ENCODE measurements around the gene MIER2.

The MIER2 gene

DNA sequence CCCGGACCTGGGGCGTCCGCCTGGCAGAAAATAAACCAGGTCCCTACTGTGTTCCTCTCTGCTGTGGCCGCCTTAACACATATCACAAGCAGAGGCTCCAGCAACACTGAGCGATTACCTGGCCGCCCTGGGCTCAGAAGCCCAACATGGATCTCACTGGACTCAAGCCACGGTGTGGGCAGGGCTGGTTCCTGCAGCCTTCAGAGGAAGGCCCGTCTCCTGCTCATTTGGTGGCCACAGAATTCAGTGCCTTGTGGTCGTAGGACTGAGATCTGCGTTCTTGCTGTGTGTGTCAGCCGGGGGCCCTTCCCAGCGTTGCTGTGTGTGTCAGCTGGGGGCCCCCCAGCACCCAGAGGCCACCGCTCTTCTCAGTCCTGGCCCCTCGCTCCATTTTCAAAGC is 34.1 kb upstream of the MIER2 start:
- DNase-seq (ENCODE audit: low spot score) = no peak

GRCh38 chr19:377801-378581 is 33.4 kb upstream of the MIER2 start:
- DNase-seq (ENCODE audit: low spot score) = no peak

- DNase-seq (ENCODE audit: low spot score) = no peak
These were observed 31.5 kb upstream of the MIER2 start for GRCh38 chr19:376111-376470.

- no peak for DNase-seq (ENCODE audit: low spot score)
These were observed 31.0 kb upstream of the MIER2 start for GRCh38 chr19:375395-376110.

DNA sequence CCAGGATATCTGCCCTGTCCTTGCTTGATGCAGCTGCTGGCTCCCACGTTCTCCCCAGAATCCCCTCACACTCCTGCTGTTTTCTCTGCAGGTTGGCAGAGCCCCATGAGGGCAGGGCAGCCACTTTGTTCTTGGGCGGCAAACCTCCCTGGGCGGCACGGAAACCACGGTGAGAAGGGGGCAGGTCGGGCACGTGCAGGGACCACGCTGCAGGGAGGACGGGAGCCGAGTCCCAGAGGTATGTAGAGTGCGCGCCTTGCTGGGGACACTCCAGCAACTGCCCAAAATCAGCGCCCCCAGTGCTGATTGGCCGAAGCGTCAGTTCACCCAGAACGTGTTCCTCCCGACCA is 30.3 kb upstream of the MIER2 start:
- DNase-seq (ENCODE audit: low spot score) = no peak

DNA sequence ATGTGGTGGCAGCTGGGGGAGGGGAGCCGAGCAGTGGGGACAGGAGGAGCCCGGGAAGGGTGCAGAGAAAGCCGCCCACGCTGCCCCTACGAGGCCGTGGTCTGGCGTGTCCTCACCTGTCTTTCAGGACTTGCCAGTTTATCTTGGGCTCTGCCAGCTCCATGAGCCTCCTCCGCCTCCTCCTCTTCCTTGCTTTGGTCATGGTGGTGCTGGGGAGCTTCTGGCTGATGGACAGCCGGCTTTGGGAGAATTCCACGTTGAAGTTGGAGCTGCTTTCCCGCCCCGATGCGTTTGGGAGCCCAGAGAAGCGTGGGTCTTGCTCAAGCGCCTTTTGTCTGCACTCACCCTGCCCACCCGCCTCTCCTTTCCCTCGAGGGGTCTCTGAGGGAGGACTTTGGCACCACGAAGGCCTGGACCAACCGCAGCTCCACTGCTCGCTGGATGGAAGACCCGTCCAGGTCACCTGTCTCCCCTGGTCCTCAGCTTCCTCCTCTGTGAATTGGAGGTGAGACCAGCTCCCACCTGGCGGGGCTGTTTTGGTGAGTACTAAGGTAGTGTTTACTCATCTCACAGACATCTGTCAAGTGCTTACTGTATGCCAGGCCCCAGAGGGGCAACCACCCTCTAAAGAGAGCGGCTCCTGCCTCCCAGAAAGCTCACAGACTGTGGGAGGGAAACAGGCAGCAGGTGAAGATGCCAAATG is 29.7 kb upstream of the MIER2 start:
- DNase-seq (ENCODE audit: low spot score) = no peak

DNA sequence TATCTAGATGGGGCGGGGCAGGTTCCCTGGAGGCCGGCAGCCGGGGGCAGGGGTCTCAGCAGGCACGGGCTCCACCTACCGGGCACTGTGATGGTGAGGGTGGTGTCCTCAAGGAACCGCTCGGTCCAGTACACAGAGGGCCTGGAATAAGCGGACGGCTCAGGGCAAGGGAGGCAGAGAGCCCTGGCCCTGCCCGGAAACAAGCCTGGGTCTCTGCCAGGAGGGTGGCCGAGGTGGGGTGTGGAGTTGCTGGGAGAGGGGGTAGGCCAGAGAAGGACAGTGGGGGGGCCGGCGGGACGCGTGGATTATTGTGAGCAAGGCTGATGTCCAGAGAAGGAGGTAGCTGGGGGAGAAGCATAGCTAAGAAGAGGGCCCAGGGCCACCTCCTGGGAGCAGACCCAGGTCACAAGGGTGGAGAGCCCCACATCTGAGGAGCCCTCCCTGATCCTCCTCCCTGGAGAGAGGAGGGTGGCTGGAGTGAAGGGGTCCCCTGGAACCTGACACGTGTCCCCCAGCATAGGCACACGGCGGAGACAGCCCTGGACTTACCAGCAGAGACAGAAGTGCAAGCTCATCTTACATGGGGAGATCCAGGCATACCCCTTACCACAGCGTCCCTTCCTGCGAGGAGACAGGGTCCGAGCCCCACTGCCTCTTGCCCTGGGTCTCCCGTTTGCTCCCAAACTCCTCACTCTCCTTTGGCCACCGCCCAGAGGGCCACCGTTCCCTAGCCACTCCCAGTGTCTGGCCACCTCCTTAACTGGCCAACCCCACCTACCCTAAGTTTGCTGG is 29.0 kb upstream of the MIER2 start:
- DNase-seq (ENCODE audit: low spot score) = no peak

DNA sequence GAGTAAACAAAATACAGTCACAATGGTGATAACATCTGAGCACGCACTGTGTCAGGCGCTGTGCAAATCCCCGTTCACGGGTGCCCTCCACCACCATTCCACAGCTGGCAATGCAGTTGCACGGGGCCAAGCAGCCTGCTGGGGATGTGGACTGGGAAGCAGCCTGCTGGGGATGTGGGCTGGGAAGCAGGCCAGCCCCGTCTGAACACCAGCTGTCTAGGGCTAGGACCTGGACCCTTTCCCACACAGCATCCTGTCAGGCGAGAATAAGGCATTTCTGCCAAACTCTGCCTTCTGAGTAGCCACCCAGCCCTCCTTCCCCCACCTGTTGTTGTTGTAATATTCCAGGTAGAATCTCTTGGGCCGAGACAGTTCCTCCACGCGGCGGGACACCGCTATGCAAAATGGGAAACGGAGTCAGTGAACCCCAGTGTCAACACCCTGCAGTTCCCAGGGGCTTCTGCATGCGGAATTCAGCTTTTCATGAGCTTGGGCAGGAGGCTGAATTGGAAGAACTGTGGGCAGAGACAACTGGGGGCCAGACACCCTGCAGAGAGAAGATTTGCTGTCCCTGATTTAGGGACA is 27.8 kb upstream of the MIER2 start:
- DNase-seq (ENCODE audit: low spot score) = no peak

DNA sequence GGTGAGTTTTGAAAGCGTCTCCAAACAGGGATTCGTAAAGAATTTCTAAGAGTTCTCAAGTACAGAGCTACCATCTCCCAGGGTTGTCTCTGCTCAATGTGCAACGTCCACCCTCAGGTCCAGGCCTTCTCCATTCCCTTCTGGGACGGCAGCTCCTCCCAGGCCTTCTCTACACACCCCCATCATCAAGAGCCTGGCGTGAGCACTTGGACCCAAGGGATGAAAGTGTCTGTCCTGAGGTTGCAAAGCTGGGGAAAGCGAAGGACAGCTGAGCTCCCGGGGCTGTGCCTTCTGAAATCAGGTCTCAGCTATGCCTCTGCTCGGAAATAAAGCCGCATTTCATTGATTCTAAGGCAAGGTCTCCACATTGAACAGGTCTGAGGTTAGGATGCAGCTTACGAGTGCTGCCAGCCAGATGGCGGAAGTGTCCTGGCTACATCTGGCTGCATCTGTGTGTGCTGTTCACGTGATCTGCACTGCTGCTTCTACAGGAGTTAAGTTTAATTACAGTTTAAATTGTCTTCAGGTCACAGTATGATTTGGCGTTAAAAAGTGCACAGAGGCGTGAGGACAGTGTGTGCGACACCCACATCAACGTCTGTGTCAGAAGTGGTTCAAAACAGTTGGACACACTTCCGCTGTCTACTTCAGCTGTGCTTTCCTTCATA is 27.0 kb upstream of the MIER2 start:
- DNase-seq (ENCODE audit: low spot score) = no peak

DNA sequence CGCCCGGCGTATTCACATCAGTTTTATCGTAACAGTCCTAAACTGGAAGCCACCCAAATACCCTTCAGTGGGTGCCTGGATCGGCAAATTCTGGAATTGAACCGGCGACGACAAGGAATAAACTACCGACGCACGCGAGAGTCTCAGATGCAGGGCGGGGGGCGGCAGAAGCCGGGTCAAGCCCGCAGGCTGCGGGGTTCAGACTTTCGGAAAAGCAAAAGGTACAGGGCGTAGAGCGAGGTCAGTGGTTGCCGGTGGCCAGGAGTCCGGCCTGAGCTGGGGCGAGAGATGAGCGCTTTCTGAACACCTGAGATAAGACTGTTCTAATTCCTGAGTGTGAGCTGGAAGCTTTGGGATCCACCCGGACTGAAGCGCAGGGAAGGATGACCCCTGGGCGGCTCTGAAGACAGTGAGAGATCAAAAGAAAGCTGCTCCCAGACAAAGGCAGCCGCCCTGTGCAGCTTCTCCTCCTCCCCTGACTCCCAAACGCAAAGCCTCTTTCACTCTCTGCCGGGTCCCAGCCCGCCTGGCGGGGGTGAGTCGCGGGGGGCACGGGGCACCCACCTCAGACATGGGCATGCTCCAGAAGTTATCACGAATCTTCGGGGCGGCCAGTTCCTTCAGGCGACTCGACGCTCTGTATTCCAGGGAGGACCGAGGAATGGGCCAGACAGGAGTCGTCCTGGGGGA is 26.2 kb upstream of the MIER2 start:
- no peak for DNase-seq (ENCODE audit: low spot score)

DNA sequence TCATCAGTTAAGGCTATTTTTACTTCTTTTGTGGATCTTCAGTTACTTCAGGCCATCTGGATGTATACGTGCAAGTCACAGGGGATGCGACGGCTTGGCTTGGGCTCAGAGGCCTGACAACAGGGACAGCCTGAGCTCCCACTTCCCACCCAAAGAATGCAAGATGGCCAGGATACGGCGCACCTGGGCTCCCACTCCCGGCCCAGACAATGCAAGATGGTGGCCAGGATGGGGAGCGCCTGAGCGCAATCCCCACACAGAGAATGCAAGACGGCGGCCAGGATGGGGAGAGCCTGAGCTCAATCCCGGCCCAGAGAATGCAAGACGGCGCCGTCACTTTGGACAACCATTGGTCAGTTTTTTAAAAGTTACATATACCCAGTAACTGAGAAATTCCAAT is 25.3 kb upstream of the MIER2 start:
- no peak for DNase-seq (ENCODE audit: low spot score)

DNA sequence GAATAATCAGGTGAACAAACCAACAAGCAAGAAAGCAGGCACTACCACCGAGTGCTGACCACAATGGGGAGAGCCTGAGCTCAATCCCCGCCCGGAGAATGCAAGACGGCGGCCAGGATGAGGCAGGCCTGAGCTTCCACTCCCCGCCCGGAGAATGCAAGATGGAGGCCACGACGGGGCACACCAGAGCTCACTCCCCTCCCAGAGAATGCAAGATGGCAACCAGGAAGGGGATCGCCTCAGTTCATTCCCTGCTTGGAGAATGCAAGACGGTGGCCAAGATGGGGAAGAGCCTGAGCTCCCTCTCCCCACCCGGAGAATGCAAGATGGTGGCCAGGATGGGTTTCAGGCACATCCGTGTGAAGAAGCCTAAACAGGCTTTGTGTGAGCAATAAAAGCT is 24.7 kb upstream of the MIER2 start:
- no peak for DNase-seq (ENCODE audit: low spot score)

- no peak for DNase-seq (ENCODE audit: low spot score)
These were observed 24.0 kb upstream of the MIER2 start for GRCh38 chr19:368630-369024.

DNA sequence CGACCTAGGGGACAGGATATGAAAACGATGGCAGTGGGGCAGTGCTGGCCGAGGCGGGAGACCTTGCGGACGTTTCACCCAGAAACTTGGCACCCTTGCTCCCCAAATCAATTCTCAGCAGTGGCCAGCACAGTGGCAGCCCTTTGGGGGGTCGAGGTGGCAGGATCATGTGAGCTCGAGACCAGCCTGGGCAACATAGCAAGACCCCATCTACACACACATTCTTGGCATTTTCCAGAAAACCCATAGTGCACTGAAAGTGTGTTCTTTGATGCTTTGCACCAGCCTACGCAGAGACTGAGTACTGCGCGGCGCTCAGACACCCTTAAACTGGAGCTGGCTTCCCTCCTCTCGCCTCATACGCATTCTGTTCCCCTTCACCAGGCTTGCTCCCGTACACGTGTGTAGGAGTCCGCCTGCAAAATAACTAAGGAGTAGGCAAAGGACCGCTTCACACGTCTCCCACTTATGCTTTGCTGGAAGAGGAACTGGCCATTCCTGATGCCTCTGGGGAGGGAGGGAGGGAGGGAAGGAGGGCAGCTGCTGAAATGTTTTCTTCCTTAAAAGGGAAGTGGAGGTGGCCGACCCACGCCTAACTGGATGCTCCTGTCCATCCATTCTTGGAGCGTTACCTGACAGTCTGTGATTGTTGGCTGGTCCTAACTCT is 23.5 kb upstream of the MIER2 start:
- DNase-seq (ENCODE audit: low spot score) = no peak

DNA sequence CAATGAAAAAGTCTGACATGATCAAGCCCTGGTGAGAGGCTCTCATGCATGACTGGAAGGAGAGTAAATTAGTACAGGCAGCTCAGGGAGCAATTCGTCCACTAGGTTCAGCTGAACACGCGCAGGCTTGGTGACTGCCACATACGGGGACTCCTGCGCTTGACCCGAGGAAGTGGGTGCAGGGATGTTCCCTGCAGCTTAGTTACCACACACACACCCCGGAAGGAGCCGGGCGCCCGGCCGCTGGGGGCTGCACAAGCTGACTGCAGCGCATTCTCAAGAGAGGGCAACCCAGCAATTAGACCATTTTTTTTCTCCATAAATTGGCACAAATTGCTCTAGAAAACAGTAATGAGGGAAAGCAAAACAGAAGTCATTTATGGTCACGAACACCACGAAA is 23.0 kb upstream of the MIER2 start:
- no peak for DNase-seq (ENCODE audit: low spot score)

DNA sequence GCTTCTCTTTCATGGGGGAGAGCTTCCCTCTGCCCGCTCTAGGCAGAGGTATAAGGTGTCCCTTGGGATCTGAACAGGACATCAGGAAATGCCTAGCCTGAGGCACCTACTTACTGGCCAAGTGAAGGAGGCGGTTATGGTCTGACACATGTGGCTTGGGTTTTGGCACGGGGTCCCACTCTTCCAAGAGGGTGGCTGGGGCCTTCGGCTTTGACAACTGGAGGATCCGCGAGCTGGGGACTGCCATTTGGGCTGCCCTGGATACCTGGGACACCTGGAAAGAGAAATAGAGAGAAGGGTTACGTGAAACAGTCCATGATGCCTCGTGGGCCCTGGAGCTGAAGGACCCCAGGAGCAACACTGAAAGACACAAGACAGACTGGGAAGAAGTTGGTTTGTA is 22.4 kb upstream of the MIER2 start:
- no peak for DNase-seq (ENCODE audit: low spot score)

GRCh38 chr19:366205-366783 is 21.7 kb upstream of the MIER2 start:
- DNase-seq (ENCODE audit: low spot score) = no peak

DNA sequence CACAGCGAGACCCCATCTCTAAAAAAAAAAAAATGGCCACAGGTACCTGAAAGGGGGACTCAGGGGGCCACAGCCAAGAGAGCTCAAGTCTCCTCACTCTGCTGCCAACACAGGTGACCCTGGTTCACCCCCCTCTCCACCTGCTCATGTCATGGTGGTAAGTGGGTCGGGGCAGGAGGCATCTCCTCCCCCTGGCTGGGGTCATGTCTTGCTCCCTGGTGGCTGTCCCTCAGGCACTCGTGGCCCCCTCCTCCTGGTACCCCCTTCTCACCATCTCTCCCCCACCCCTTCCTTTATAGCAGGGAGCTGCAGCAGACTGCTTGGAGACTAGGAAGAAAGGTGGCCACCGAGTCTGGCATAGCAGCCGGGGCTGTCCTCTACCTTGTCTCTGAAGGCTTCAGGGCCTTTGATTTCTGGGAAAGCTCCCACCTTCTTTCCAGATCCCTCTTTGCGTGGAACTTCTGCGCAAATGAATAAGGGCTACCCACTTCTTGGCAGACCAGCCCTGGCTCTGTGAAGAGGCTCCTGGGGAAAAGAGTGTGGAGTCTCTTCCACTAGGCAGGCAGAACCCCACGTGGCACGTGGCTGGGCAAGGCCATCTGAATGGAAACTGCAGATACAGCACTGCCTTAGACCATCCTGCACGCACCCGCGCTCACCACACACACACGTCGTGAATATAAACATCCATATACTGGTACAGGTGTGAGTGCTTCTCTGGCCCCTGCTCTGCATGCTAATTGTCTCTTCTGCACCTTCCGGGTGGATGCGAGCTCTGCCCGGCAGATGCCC is 20.1 kb upstream of the MIER2 start:
- no peak for DNase-seq (ENCODE audit: low spot score)

GRCh38 chr19:362683-363082 is 18.1 kb upstream of the MIER2 start:
- DNase-seq (ENCODE audit: low spot score) = no peak
